HepG2 (cell line): ENCODE measurements around the gene ZXDC. TPM values are rescaled to one million over a fixed set of nuclear protein-coding genes. Genes with fewer than 3 reads are reported as not detected.
A peak's percentile ranks its signal among the peaks of the same experiment; 100 is the strongest.

Experiments
- ARID2 ChIP-seq: sonication (generic); formaldehyde crosslinking; IDR thresholded peaks from 2 replicates; pipeline ENCODE4 v1.8.1; 2022; ENCODE audit warnings: mild to moderate bottlenecking, missing genetic modification reagents, borderline replicate concordance
- EHMT2 ChIP-seq: fragments of 200-600 bp; sonication (generic); IDR thresholded peaks from 2 replicates; pipeline ENCODE4 v1.7.0; 2017; ENCODE audit warnings: antibody characterized with exemption, low read depth, low read length, borderline replicate concordance
- GABPA ChIP-seq, 2 experiments: IDR thresholded peaks; 2 replicates each; pipeline ENCODE4 v1.6.1; 2011 to 2016; ENCODE audit warnings: low read depth in 2 of 2, low read length in 1 of 2, missing biosample characterization in 1 of 2, missing genetic modification characterization in 1 of 2
- HDAC2 ChIP-seq: sonication (generic); formaldehyde crosslinking; IDR thresholded peaks from 2 replicates; pipeline ENCODE4 v1.4.0; 2020; ENCODE audit warnings: missing genetic modification reagents
- IRF9 ChIP-seq: sonication (generic); formaldehyde crosslinking; IDR thresholded peaks from 2 replicates; pipeline ENCODE4 v1.8.0; 2022; ENCODE audit warnings: missing genetic modification reagents, mild to moderate bottlenecking, borderline replicate concordance
- MAFK ChIP-seq, 2 experiments: IDR thresholded peaks in 1 of 2; conservative IDR thresholded peaks in 1 of 2; 2 replicates each; pipeline ENCODE4 v1.6.1; 2011; ENCODE audit warnings: improper control_type of control experiment in 2 of 2, low read length in 2 of 2
- PATZ1 ChIP-seq: sonication (generic); formaldehyde crosslinking; IDR thresholded peaks from 2 replicates; pipeline ENCODE4 v1.4.0; 2020; ENCODE audit warnings: missing genetic modification reagents
- SMAD9 ChIP-seq: sonication (generic); formaldehyde crosslinking; IDR thresholded peaks from 2 replicates; pipeline ENCODE4 v1.5.1; 2020; ENCODE audit warnings: mild to moderate bottlenecking, missing genetic modification reagents
- SPEN ChIP-seq: sonication (generic); formaldehyde crosslinking; IDR thresholded peaks from 2 replicates; pipeline ENCODE4 v1.5.1; 2020; ENCODE audit warnings: low read depth, mild to moderate bottlenecking, missing genetic modification reagents
- TBX2 ChIP-seq: sonication (generic); formaldehyde crosslinking; IDR thresholded peaks from 2 replicates; pipeline ENCODE4 v1.5.0; 2020; ENCODE audit warnings: missing genetic modification reagents, mild to moderate bottlenecking, borderline replicate concordance
- YEATS2 ChIP-seq: sonication (generic); formaldehyde crosslinking; IDR thresholded peaks from 2 replicates; pipeline ENCODE4 v1.4.0; 2020; ENCODE audit warnings: missing genetic modification reagents, borderline replicate concordance
- ZBTB14 ChIP-seq: sonication (generic); formaldehyde crosslinking; IDR thresholded peaks from 2 replicates; pipeline ENCODE4 v1.4.0; 2020; ENCODE audit warnings: missing genetic modification reagents
- ZNF234 ChIP-seq: sonication (generic); formaldehyde crosslinking; conservative IDR thresholded peaks from 2 replicates; pipeline ENCODE4 v1.5.1; 2020; ENCODE audit warnings: mild to moderate bottlenecking, missing genetic modification reagents
- ZNF253 ChIP-seq: sonication (generic); formaldehyde crosslinking; IDR thresholded peaks from 2 replicates; pipeline ENCODE4 v1.8.0; 2022; ENCODE audit warnings: mild to moderate bottlenecking, missing genetic modification reagents, borderline replicate concordance
- ZNF367 ChIP-seq: sonication (generic); formaldehyde crosslinking; IDR thresholded peaks from 2 replicates; pipeline ENCODE4 v1.4.0; 2020; ENCODE audit warnings: missing genetic modification reagents, borderline replicate concordance
- ZNF563 ChIP-seq: sonication (generic); formaldehyde crosslinking; IDR thresholded peaks from 2 replicates; pipeline ENCODE4 v1.8.0; 2022; ENCODE audit warnings: mild to moderate bottlenecking, moderate library complexity, missing genetic modification reagents
- ZNF660 ChIP-seq: sonication (generic); formaldehyde crosslinking; IDR thresholded peaks from 2 replicates; pipeline ENCODE4 v1.5.1; 2020; ENCODE audit warnings: mild to moderate bottlenecking, low read depth, missing genetic modification reagents, borderline replicate concordance
- ZNF687 ChIP-seq: sonication (generic); formaldehyde crosslinking; IDR thresholded peaks from 2 replicates; pipeline ENCODE4 v1.5.1; 2020; ENCODE audit warnings: mild to moderate bottlenecking, missing genetic modification reagents, moderate library complexity
- ZNF790 ChIP-seq: sonication (generic); formaldehyde crosslinking; IDR thresholded peaks from 2 replicates; pipeline ENCODE4 v1.8.0; 2022; ENCODE audit warnings: missing genetic modification reagents, mild to moderate bottlenecking, borderline replicate concordance
- ZNF891 ChIP-seq: sonication (generic); formaldehyde crosslinking; IDR thresholded peaks from 2 replicates; pipeline ENCODE4 v1.5.0; 2020; ENCODE audit warnings: mild to moderate bottlenecking, missing genetic modification reagents
- polyA plus RNA-seq, 8 experiments: library from polyadenylated mRNA; depleted of rRNA in 3 of 8; stranded (reverse) in 7 of 8; unstranded in 1 of 8; fragments of >200 nt; fragmentation: Illumina TruSeq in 4 of 8; extraction: Trizol in 4 of 8; gene quantifications; 2 replicates each; pipeline versions ENCODE4 v1.2.1 to v1.2.3, GENCODE V29; 2011 to 2016; ENCODE audit warnings: low read depth in 4 of 8, missing spikeins in 1 of 8, mixed read lengths in 1 of 8; ENCODE audit not compliant: insufficient read depth in 1 of 8
- total RNA-seq, 5 experiments: library from RNA; depleted of rRNA; stranded (reverse); fragments of >200 nt; fragmentation: Illumina TruSeq; extraction: Trizol; gene quantifications; 2 replicates each; pipeline ENCODE4 v1.2.3, GENCODE V29; 2016; ENCODE audit warnings: low read depth in 1 of 5

ZXDC gene
- total and polyA plus RNA-seq, 2 of the 13 experiments (the other 11 are each of a cell fraction or from before 2014, with no cell fraction given): 17.6 to 21.2 TPM

- TF ChIP-seq ZNF687 (CRISPR knock-in tag) (0 out of 2 replicates have a peak, but pooled peaks have one; percentile 22), HDAC2 (CRISPR knock-in tag) (no peak), IRF9 (CRISPR knock-in tag) (no peak), TBX2 (peak; percentile 15; the same call in 1 of the 2 replicates), ARID2 (CRISPR knock-in tag) (0 out of 2 replicates have a peak, but pooled peaks have one; percentile 44), ZNF660 (CRISPR knock-in tag) (no peak), ZNF367 (CRISPR knock-in tag) (no peak), MAFK (conservative IDR thresholded peaks at IDR 0.05 in 1 of 2, IDR thresholded peaks at IDR 0.05 in 1 of 2; ENCODE audit: low read length in 2 of 2) (no peak), GABPA (IDR thresholded peaks at IDR 0.05; ENCODE audit: low read depth, low read length) (no peak), GABPA (CRISPR knock-in tag; IDR thresholded peaks at IDR 0.05; ENCODE audit: low read depth) (no peak), EHMT2 (no peak), ZNF891 (CRISPR knock-in tag) (no peak), PATZ1 (CRISPR knock-in tag) (peak; percentile 77), ZNF790 (no peak), ZNF253 (CRISPR knock-in tag) (no peak), ZNF563 (CRISPR knock-in tag) (no peak), ZBTB14 (CRISPR knock-in tag) (no peak), ZNF234 (CRISPR knock-in tag) (no peak), YEATS2 (CRISPR knock-in tag) (no peak), SPEN (no peak; the same call in 1 of the 2 replicates), SMAD9 (CRISPR knock-in tag) (no peak)
These were observed 49.6 kb upstream of the ZXDC start (continued) for GRCh38 chr3:126525091-126525852.
